Coronary artery (tissue), 2 donors: ENCODE results near the gene MBD1.

Source experiments
- DNase-seq: peaks from one replicate; pipeline ENCODE4 v3.0.0-alpha.2; 2017; ENCODE audit warnings: low spot score
- H3K27ac ChIP-seq, 2 donors: fragments of 200-600 bp; sonication (generic); one replicate each; pipeline ENCODE4 v1.5.1; 2016 to 2019
- H3K4me3 ChIP-seq: fragments of 200-600 bp; sonication (generic); 2 replicates; pipeline ENCODE4 v1.5.1; 2016; ENCODE audit warnings: mild to moderate bottlenecking, moderate library complexity
- CTCF ChIP-seq: fragments of 200-600 bp; sonication (generic); IDR thresholded peaks from one replicate; pipeline ENCODE4 v1.5.1; 2019; ENCODE audit warnings: antibody characterized with exemption

MBD1 gene

GRCh38 chr18:50277942-50278341 lies 3.4 kb downstream of the MBD1 start:
- Histone ChIP-seq H3K4me3 (no peak overlapping the region), H3K27ac (no peak overlapping the region)
- DNase-seq, result no peak
- no peak for TF ChIP-seq CTCF

- Histone ChIP-seq H3K27ac (no peak overlapping the region), H3K4me3 (no peak overlapping the region)
- no peak for DNase-seq
- no peak for TF ChIP-seq CTCF
Measured at GRCh38 chr18:50276452-50276851, 4.9 kb downstream of the MBD1 start.

- DNase-seq, result no peak
- no peak for TF ChIP-seq CTCF
- no peak overlapping the region for H3K4me3 ChIP-seq
- no peak overlapping the region for H3K27ac ChIP-seq
Measured at GRCh38 chr18:50275503-50276036, 5.8 kb downstream of the MBD1 start.

GRCh38 chr18:50274941-50275340 lies 6.4 kb downstream of the MBD1 start:
- H3K27ac ChIP-seq, result no peak overlapping the region
- no peak overlapping the region for H3K4me3 ChIP-seq
- TF ChIP-seq CTCF, result no peak
- DNase-seq, result no peak

GRCh38 chr18:50274044-50274442 lies 7.3 kb downstream of the MBD1 start:
- Histone ChIP-seq H3K4me3 (no peak overlapping the region), H3K27ac (no peak overlapping the region)
- no peak for DNase-seq
- TF ChIP-seq CTCF, result no peak

- no peak for DNase-seq
- Histone ChIP-seq H3K27ac (no peak overlapping the region), H3K4me3 (no peak overlapping the region)
- TF ChIP-seq CTCF, result no peak
Measured at GRCh38 chr18:50273203-50274043, 7.9 kb downstream of the MBD1 start.

- no peak overlapping the region for H3K27ac ChIP-seq
- no peak overlapping the region for H3K4me3 ChIP-seq
- DNase-seq, result no peak
- no peak for TF ChIP-seq CTCF
Measured at GRCh38 chr18:50272568-50272967, 8.8 kb downstream of the MBD1 start.
